PFSK-1 (cell line): ENCODE data around the gene NAP1L4.
A peak's percentile ranks its signal among the peaks of the same experiment; 100 is the strongest.

Source experiments
- FOXP2 ChIP-seq: optimal IDR thresholded peaks from 2 replicates; pipeline ENCODE3; 2011; ENCODE audit warnings: borderline replicate concordance, control low read depth, inconsistent platforms; ENCODE audit not compliant: insufficient read depth; ENCODE audit errors: extremely low read length, extremely low read depth
- POLR2AphosphoS5 ChIP-seq: IDR thresholded peaks from 2 replicates; pipeline ENCODE4 v1.6.1; 2012; ENCODE audit warnings: low read depth, mild to moderate bottlenecking, control low read depth, low read length, moderate library complexity
- SIN3A ChIP-seq: IDR thresholded peaks from 2 replicates; pipeline ENCODE4 v1.6.1; 2012; ENCODE audit warnings: mild to moderate bottlenecking, low read length, moderate library complexity, borderline replicate concordance; ENCODE audit not compliant: insufficient read depth
- TAF1 ChIP-seq: IDR thresholded peaks from 2 replicates; pipeline ENCODE4 v1.6.1; 2012; ENCODE audit warnings: low read length, control low read depth, borderline replicate concordance; ENCODE audit not compliant: insufficient read depth
- TF ChIP-seq, protein P1 (sequence below), 2 experiments: IDR thresholded peaks; 2 replicates each; pipeline versions ENCODE4 v1.6.1 to v1.8.0; 2011 to 2012; ENCODE audit warnings: low read depth in 2 of 2, low read length in 2 of 2, control low read depth in 1 of 2, inconsistent platforms in 1 of 2, mild to moderate bottlenecking in 1 of 2, moderate library complexity in 1 of 2; ENCODE audit not compliant: insufficient read depth in 1 of 2

The NAP1L4 gene

DNA sequence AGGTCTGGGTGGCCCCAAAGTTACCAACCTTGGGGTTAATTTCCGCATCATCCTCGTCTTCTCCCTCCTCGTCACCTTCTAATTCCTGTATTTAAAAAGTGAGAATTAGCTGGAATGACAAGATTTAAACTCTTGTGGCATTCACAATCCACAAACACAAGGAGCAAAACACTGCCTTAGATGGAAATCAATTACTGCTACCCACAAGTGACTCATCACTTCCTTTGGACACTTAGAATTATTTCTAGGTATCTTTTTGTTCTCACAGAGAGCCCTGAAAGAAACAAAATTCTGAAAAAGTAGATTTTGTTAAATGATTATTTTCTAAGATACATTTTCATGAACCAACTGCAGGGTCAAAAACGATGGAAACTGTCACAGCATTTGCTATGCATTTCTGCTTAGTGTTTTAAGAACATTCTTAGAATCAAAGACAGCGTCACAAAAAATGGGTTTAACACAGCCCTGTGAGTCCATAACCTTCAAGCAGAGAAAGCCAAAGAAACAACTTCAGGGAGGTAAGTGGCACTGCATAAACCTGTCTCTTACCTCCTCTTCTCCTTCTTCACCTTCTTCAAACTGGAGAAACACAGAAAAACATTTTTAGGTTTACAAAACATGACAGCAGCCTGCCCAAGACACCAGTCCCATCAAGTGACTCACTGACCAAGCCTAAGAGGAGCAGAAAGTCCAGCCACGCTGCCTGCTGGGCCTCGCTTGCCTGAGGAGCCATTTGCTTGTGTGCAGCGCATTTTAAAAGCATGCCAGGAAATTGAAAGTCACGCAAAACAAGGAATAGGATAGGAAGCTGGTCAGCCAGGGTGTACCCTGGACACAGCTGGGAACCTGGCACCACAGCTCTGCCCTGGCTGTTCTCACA, 40.7 kb downstream of the NAP1L4 start:
- TF ChIP-seq, protein P1, sequence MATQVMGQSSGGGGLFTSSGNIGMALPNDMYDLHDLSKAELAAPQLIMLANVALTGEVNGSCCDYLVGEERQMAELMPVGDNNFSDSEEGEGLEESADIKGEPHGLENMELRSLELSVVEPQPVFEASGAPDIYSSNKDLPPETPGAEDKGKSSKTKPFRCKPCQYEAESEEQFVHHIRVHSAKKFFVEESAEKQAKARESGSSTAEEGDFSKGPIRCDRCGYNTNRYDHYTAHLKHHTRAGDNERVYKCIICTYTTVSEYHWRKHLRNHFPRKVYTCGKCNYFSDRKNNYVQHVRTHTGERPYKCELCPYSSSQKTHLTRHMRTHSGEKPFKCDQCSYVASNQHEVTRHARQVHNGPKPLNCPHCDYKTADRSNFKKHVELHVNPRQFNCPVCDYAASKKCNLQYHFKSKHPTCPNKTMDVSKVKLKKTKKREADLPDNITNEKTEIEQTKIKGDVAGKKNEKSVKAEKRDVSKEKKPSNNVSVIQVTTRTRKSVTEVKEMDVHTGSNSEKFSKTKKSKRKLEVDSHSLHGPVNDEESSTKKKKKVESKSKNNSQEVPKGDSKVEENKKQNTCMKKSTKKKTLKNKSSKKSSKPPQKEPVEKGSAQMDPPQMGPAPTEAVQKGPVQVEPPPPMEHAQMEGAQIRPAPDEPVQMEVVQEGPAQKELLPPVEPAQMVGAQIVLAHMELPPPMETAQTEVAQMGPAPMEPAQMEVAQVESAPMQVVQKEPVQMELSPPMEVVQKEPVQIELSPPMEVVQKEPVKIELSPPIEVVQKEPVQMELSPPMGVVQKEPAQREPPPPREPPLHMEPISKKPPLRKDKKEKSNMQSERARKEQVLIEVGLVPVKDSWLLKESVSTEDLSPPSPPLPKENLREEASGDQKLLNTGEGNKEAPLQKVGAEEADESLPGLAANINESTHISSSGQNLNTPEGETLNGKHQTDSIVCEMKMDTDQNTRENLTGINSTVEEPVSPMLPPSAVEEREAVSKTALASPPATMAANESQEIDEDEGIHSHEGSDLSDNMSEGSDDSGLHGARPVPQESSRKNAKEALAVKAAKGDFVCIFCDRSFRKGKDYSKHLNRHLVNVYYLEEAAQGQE (IDR thresholded peaks at IDR 0.05; ENCODE audit: insufficient read depth in 1 of 2, low read depth in 2 of 2, low read length in 2 of 2), result no peak

DNA sequence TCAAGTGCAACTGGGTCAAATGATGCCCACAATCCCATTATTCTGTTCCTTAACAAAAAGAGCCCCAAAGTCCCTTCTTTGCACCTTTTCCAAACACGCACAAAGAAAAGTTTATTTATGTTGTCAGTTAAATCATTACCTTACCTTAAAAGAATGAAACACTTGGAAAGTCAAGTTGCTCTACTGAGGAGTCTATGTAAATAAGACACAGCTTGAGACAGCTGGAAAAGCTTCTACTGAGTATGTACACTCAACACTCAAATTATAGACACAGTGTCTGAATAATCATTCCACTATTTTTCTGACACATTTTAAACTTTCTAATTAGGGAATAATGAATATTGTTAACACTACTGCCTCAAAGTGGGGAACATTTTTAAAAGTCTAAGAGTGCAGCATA, 41.3 kb downstream of the NAP1L4 start:
- TF ChIP-seq, protein P1 (IDR thresholded peaks at IDR 0.05; ENCODE audit: insufficient read depth in 1 of 2, low read depth in 2 of 2, low read length in 2 of 2), result no peak
- TF ChIP-seq TAF1, result no peak
- no peak for TF ChIP-seq POLR2AphosphoS5
- no peak for TF ChIP-seq SIN3A
- no peak for TF ChIP-seq FOXP2

DNA sequence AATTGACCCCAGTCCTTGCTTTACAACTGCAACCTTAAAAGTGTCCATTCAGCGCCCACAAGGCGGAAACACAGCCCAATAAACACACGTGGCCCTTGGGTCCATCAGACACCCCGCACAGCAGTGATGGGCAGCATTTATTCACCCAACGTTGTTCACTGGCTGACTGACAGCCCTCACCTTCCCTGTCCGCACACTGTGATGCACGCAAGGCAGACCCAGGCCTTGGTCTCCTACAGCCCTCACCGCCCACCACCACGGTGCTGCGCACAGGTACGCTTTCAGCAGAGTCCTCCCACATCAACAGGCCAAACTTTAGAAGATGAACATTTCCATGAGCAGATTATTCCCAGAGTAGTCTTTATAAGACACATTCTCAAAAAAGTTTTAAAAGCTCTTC, 42.2 kb downstream of the NAP1L4 start:
- TF ChIP-seq TAF1 (no peak), SIN3A (no peak), FOXP2 (no peak), POLR2AphosphoS5 (no peak)
- TF ChIP-seq, protein P1 (IDR thresholded peaks at IDR 0.05; ENCODE audit: insufficient read depth in 1 of 2, low read depth in 2 of 2, low read length in 2 of 2), result no peak

DNA sequence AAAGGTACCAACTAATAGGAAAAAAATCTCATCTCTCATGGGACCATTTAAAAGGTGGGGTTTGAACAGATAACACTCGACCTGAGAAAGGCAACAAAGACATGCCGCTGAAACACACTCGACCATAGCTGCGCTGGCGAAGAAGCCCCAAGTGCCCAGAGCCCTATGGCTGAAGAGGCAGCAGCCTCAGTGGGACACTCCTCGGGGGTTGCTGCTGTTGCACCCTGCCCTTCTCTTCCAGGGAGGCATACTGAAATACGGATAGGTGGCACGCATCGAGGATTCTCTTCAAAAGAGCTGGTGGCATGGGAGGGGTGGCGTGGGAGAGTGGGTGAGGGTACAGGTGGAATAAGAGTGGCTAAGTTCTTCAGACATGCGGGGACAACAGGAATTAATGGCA, 44.4 kb downstream of the NAP1L4 start:
- TF ChIP-seq POLR2AphosphoS5 (no peak), FOXP2 (no peak), TAF1 (no peak), SIN3A (no peak)
- TF ChIP-seq, protein P1 (IDR thresholded peaks at IDR 0.05; ENCODE audit: insufficient read depth in 1 of 2, low read depth in 2 of 2, low read length in 2 of 2), result no peak

DNA sequence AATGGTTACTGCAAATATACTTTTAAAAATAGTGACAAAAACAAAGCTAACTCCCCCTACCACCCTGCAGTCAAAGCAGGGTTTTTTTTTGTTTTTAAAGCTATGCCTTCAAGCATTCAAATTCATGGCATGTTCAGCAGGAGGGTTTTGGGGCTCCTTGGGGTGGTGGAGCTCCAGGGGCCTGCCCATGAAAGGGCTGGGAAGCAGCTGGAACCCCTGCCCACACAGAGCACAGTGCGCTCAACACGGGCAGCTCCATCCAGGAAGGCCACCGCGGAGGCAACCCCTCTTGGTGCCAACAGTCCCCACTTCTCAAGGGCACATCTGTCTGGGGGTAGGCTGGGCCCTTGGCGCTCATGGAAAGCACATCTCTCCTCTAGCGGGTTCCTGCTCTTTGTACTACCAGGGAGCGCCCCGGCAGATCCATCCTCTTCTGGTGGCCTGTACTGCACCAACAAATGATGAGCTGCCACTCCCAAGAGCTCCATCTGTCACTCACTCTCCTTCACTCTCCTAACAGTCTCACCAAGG, 46.3 kb downstream of the NAP1L4 start:
- TF ChIP-seq FOXP2, result no peak
- TF ChIP-seq POLR2AphosphoS5, result 0 out of 2 replicates have a peak, but pooled peaks have one; percentile 43
